ENCODE measurements around the gene AFAP1L2. TPM values are rescaled to one million over a fixed set of nuclear protein-coding genes. Genes with fewer than 3 reads are reported as not detected.
A peak's percentile ranks its signal among the peaks of the same experiment; 100 is the strongest.

Gene AFAP1L2
- total and polyA plus RNA-seq, 2 experiments from 2014 or later, result 0.75 to 3.8 TPM

DNA sequence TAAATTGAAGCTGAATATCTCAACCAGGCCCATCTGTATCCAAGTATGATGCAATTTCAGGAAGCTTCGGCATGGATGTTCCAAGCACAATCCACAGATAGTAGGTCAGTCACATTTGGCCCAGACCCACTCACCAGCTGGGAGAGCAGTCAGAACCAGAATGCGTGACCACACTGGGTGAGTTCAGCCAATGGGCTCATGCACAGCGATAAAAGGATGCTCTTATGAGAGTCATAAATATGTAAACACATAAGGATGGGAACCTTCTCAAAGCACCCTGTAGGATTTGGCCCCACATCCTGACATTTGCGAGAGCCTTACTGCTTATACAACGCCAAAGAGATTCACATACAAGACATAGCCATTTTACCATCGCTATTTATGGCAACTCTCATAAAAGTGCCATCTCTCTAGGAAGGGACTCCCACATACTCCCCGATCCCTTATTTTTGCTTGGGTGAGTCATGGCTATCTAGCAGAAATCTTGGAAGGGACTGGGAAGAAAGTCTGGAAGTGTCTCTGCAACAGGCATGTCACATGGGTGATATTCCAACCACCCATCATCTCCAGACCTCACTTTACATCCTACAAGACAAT is 3.0 kb downstream of the AFAP1L2 start:
- no peaks in the 10 kb centered on the region for H3K9me3 ChIP-seq (ENCODE audit: low read depth)
- H3K36me3 ChIP-seq, result no peaks in the 10 kb centered on the region
- no peak overlapping the region for H3K4me3 ChIP-seq
- H3K27ac ChIP-seq, result no peak overlapping the region
- peak in 1 of 2 donors; percentile 87 for DNase-seq (ENCODE audit: low read depth in 1 of 2, low spot score in 1 of 2)
- peaks cover 42% of the 10 kb centered on the region for H3K27me3 ChIP-seq
- no peak for TF ChIP-seq CTCF (IDR thresholded peaks at IDR 0.05; ENCODE audit: low read depth, low read length)
- H3K4me1 ChIP-seq (ENCODE audit: low read depth), result peaks cover 6% of the 10 kb centered on the region

DNA sequence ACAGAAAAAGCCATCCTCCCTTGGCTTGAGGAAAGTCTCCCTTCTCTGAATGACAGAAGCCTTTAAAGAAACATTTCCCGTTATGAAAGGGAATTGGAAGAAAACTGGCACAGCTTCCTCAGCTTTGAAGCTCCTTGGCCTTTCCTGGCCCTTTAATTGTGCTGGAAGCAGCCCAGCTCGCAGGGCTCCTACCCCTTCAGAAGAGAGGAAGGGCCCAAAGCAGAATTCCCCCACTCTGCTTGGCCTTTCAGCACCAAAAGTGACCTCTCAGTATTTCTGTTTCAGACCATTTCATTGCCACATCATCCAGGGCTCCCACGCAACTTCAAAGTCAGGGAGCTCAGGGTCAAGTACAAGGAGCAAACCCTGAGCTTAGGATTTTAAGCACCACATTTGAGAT is 4.2 kb downstream of the AFAP1L2 start:
- Histone ChIP-seq H3K27ac (no peak overlapping the region), H3K36me3 (no peaks in the 10 kb centered on the region), H3K4me3 (no peak overlapping the region), H3K27me3 (peaks cover 32% of the 10 kb centered on the region), H3K9me3 (ENCODE audit: low read depth) (no peaks in the 10 kb centered on the region), H3K4me1 (ENCODE audit: low read depth) (peaks cover 6% of the 10 kb centered on the region)
- DNase-seq (ENCODE audit: low read depth in 1 of 2, low spot score in 1 of 2), result no peak
- no peak for TF ChIP-seq CTCF (IDR thresholded peaks at IDR 0.05; ENCODE audit: low read depth, low read length)

DNA sequence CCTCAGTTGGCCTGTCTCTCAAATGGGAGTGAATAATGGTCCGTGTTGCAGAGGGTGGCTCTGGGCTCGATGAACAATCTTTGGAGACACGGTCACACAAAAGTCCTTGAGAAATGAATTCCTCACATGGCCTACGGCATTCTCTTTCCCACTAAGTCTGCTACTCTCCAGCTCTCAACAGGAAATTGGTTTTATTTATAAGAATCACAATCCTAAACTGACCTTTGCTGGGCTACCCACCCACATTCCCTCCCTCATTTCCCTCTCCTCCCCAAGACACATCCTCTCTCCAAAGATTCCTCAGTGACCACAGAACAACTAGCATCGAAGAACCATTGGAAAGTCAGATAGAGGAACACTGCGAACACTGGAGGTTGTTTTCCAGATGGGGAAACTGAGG is 4.7 kb downstream of the AFAP1L2 start:
- DNase-seq (ENCODE audit: low read depth in 1 of 2, low spot score in 1 of 2), result no peak
- Histone ChIP-seq H3K27ac (no peak overlapping the region), H3K36me3 (no peaks in the 10 kb centered on the region), H3K27me3 (peaks cover 27% of the 10 kb centered on the region), H3K4me3 (no peak overlapping the region), H3K9me3 (ENCODE audit: low read depth) (no peaks in the 10 kb centered on the region), H3K4me1 (ENCODE audit: low read depth) (peaks cover 6% of the 10 kb centered on the region)
- TF ChIP-seq CTCF (IDR thresholded peaks at IDR 0.05; ENCODE audit: low read depth, low read length), result no peak

GRCh38 chr10:114398587-114399331 is 5.5 kb downstream of the AFAP1L2 start:
- no peak overlapping the region for H3K27ac ChIP-seq
- H3K9me3 ChIP-seq (ENCODE audit: low read depth), result no peaks in the 10 kb centered on the region

DNA sequence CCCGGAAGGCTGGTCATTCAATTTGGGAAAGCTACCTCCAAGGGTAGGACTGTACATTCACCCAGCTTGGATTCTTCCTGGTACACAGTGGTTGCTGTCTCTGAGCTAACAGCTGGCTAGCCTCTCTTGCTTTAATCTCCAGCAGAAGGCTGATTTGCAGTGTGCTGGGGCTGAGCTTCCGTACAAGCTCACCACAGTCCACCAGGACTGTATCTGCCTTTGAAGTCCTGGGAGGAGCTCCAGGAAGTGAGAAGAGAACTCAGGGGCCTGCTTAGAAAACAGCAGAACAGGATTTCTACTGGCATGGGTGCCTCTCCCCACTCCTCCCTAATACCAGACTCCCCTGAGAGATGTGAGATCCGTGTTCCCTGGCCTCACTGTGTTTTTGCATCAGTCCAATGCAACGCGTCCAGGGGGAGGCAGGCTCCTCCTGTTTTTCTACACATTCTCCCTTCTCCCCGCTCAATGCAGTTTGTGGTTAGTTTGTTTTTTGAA is 6.6 kb downstream of the AFAP1L2 start:
- peaks cover 8% of the 10 kb centered on the region for H3K27me3 ChIP-seq
- H3K36me3 ChIP-seq, result no peaks in the 10 kb centered on the region
- H3K4me3 ChIP-seq, result no peak overlapping the region
- no peaks in the 10 kb centered on the region for H3K4me1 ChIP-seq (ENCODE audit: low read depth)
- no peak overlapping the region for H3K27ac ChIP-seq
- H3K9me3 ChIP-seq (ENCODE audit: low read depth), result no peaks in the 10 kb centered on the region
- DNase-seq (ENCODE audit: low read depth in 1 of 2, low spot score in 1 of 2), result peak in 1 of 2 donors; percentile 76
- TF ChIP-seq CTCF (IDR thresholded peaks at IDR 0.05; ENCODE audit: low read depth, low read length), result no peak

More at GRCh38 chr10:114398587-114399331, 5.5 kb downstream of the AFAP1L2 start:
- Histone ChIP-seq H3K27me3 (peaks cover 19% of the 10 kb centered on the region), H3K4me3 (no peak overlapping the region), H3K36me3 (no peaks in the 10 kb centered on the region), H3K4me1 (ENCODE audit: low read depth) (peaks cover 6% of the 10 kb centered on the region)
- DNase-seq (ENCODE audit: low read depth in 1 of 2, low spot score in 1 of 2), result no peak
- TF ChIP-seq CTCF (IDR thresholded peaks at IDR 0.05; ENCODE audit: low read depth, low read length), result no peak

Data from cardiac muscle cell (in vitro differentiated cells and primary cell).